GM12872 (cell line): ENCODE data around the gene INPP4B.

Experiments used
- TF ChIP-seq, protein P1 (sequence below): IDR thresholded peaks from 3 replicates; pipeline ENCODE4 v1.5.1; 2011; ENCODE audit warnings: low read depth, mild to moderate bottlenecking, low read length, moderate library complexity; ENCODE audit not compliant: insufficient read depth

Gene INPP4B

DNA sequence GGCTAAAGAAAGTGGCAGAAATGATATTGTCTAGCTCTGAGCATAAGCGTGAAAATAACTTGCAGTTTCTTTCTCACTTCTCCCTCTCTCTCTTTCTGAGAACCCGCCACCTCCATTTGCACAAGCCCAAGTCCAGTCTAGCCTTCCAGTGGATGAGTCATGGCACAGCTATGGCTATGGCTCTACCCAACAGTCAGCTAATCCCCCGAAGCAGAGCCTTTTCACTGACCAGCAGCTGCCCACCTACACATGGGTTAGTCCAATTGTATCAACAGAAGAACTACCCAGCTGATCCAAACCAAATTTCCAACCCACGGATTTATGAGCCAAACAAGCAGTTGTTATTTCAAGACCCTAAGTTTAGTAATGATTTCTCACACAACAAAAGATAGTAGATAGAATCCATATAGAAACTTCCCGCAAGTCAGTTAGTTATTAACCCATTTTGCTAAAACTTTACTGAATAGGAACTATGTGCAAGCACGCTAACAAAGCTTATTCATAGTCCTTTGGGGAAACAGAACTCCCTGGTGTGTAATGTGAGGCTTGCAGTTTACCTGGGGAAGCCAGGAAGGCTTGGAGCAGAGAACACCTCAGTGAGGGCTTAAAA lies 282.3 kb downstream of the INPP4B start:
- TF ChIP-seq, protein P1, sequence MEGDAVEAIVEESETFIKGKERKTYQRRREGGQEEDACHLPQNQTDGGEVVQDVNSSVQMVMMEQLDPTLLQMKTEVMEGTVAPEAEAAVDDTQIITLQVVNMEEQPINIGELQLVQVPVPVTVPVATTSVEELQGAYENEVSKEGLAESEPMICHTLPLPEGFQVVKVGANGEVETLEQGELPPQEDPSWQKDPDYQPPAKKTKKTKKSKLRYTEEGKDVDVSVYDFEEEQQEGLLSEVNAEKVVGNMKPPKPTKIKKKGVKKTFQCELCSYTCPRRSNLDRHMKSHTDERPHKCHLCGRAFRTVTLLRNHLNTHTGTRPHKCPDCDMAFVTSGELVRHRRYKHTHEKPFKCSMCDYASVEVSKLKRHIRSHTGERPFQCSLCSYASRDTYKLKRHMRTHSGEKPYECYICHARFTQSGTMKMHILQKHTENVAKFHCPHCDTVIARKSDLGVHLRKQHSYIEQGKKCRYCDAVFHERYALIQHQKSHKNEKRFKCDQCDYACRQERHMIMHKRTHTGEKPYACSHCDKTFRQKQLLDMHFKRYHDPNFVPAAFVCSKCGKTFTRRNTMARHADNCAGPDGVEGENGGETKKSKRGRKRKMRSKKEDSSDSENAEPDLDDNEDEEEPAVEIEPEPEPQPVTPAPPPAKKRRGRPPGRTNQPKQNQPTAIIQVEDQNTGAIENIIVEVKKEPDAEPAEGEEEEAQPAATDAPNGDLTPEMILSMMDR: no peak

DNA sequence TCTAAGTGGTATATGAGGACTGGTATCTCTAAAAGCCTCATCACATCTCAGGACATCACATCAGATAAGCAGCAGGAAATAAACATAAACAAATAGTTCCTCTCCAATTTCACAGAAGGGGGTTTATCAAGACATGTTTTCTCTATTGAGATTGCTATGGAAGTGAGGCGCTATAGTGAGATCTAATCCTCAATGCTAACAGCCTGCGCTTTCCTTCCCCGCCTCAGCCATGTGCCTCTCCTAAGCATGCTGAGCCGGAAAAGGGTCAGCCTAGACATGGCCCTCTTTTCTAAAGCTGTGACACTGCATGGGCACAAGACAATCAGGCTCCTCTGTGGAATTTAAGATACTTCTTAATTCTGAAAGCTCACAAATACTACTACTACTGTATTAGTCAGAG lies 286.1 kb downstream of the INPP4B start:
- TF ChIP-seq, protein P1: no peak

DNA sequence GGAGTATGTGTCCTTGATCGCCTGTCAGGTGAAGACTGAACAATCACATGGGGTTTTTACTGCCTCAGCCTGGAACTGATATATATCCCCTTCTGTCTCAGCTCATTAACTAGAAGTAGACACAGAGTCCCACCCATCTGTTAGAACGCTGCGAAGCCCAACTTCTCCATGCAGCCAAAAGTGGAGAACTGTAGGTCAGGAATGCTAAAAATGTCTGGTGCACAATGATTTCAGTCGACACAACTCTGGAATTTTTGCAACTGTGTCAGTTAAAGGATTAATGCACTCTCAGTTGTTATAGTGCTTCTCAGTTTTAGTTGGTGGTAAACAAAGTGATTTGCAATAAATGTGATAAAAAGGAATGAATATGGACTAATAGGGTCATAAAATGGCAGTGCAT lies 287.2 kb downstream of the INPP4B start:
- TF ChIP-seq, protein P1: no peak

DNA sequence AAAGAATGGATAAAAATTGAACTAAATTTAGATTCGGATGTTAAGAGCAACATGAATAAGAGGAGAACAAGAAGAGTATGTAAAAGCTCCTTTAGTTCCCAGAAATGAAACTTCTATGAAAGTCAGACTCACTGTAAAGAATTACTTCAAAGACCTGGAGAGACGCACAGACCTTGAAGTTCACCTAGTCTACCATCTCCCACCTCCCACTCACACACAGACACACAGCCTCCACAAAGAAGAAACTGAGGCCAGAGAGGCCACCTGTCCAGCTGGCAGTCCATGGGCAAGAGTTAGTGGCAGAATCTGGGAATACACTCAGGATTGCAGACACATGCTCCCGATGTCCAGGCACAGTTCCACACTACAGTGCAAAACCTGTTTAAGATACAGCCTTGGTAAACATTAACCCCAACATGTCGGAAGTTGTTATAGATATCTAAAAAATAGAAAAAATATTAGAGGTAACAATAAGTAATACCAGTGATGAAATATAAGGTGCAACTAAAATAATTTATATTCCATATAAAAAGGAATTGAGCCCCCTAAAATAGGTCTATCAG lies 288.8 kb downstream of the INPP4B start:
- TF ChIP-seq, protein P1: no peak

DNA sequence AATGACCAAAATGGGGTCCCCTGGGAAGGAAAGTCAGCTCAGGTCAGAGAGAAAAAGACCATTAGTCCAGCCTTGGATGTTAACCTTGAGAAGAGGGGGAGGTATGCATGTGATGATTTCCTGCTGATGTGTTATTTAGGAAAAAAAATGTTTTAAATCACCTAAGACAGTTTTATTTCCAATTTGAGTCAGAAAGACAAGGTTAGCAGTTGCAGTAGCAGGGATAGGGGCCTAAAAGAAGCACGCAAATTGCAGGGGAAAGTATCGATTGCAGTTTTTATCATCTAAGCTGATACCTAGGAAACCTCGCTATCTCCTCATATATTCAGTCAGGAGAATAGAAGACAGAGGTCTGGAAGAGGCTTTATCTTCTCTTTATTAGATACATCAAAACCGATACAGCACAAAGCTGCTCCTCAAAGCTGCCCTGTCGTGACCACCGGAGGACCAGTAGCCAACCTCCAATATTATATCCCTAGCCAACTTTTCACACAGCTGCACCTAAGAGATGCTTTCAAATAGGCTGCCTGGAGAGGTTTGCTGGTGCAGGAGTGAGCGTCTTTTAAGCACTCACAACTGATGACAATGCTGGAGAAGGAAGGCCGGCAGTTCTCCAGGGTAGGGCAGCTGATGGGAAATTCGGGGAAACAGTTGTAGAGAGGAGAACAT lies 289.4 kb downstream of the INPP4B start:
- TF ChIP-seq, protein P1: no peak

DNA sequence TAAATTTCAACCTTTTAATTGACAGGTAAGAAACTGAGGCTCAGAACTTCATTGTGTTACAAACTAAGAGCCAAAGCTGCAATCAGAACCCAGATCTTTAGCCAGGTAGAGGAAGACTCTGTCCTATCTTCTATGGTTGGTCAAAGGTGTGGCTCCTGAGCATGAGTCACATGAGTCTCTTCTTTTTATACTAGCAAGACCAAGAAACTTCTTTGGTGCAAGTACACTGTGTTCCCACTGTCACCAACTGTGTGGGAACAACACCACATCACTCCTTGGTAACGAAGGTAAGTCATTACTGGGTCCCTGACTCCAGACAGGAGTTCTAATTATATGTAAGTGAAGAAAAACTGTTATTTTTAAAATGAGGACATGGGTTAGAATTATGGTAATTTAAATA lies 290.1 kb downstream of the INPP4B start:
- TF ChIP-seq, protein P1: no peak

DNA sequence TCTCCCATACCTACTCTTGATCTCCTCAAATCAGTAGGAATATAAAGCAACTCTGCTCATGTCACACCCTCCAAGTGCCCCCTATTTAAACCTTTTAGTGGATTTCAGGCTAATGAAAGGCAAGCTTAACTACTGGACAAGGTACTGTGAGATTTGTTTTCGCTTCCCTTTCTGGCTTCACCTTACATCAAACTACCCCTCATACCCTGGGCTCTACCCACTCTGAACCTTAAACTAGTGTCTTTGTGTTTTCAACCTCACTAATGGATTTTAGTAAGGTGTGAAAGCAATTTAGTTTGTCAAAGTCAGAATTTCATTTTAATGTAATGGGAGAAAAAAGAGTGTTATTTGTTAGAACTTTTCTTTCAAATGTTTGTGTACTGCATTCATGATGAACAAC lies 291.7 kb downstream of the INPP4B start:
- TF ChIP-seq, protein P1: no peak
